Activated CD4-positive, alpha-beta T cell treated with anti-CD3 and anti-CD28 coated beads, Interleukin-2, amount 10 ng/mL, durations not matched to agents 7 days and 5 days (primary cell): ENCODE data around the gene KRTDAP. TPM values are rescaled to one million over a fixed set of nuclear protein-coding genes. Genes with fewer than 3 reads are reported as not detected.

ENCODE experiments used
- CTCF ChIA-PET: fragments of 350-600 bp; sonication (Branson Sonifier 250); formaldehyde crosslinking; loops from one replicate; lab custom pipeline; 2021; ENCODE audit warnings: antibody characterized with exemption; lab: Charles Lee
- POLR2A ChIA-PET: fragments of 350-600 bp; sonication (Branson Sonifier 250); formaldehyde crosslinking; loops from one replicate; lab custom pipeline; 2021; ENCODE audit warnings: antibody characterized with exemption; lab: Charles Lee
- DNase-seq: peaks from one replicate; pipeline ENCODE4 v3.0.0-alpha.2; 2020
- H3K27ac Mint-ChIP-seq: one replicate; pipeline ENCODE4 v1.8.0; 2021; ENCODE audit warnings: mild to moderate bottlenecking, moderate library complexity, mixed read lengths
- H3K27me3 Mint-ChIP-seq: one replicate; pipeline ENCODE4 v1.8.0; 2021; ENCODE audit warnings: mixed read lengths
- H3K36me3 Mint-ChIP-seq: one replicate; pipeline ENCODE4 v1.8.0; 2021; ENCODE audit warnings: low read depth, mixed read lengths
- H3K4me1 Mint-ChIP-seq: one replicate; pipeline ENCODE4 v1.8.0; 2021; ENCODE audit warnings: mixed read lengths
- H3K4me3 Mint-ChIP-seq: one replicate; pipeline ENCODE4 v1.8.0; 2021; ENCODE audit warnings: mild to moderate bottlenecking, moderate library complexity, mixed read lengths
- H3K9me3 Mint-ChIP-seq: one replicate; pipeline ENCODE4 v1.8.0; 2021; ENCODE audit warnings: mixed read lengths
- total RNA-seq, 2 experiments: library from RNA; stranded (reverse); gene quantifications; one replicate each; pipeline ENCODE4 v1.2.3, GENCODE V29; 2021

The KRTDAP gene
- total RNA-seq, 2 experiments from 2014 or later: not detected

DNA sequence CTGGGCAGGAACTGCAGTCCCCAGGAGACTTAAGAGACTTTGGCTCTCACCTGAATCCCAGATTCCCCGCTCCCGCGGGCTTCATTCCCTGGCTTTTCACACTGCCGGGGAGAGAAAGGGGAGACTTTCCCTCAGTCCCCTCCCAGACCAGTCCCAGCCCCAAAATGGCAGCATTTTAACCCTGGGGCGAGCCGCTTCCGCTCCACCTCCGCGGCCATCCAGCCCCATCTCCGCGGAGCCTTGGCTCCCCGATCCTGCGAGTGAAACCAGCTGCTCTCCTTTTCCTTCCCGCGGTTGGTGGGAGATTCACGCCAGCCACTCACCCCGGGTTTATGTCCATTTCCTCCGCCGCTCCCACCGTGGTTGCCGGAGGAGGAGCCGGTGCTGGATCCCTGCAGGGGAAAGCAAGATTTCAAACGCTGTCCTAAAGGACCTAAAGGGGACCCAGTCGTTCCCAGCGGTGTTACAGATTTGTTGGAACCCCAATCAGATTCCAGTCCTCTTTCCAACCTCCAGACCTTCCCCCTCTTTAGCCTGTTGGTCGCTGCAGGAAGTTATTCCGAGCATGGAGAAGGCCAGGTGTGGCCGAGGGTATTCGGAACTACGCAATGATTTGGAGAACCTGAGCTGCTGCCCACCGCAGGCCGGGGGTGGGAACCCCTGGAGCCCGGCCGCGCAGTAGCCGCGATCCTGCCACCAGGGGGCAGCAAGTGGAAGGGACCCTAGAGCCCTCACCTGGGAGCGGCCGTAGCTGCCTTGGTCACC is 19.8 kb upstream of the KRTDAP start:
- Mint-ChIP-seq H3K27me3 (peaks cover 55% of the 10 kb centered on the region), H3K4me3 (no peak overlapping the region), H3K4me1 (peaks cover 15% of the 10 kb centered on the region), H3K36me3 (no peaks in the 10 kb centered on the region), H3K27ac (no peak overlapping the region), H3K9me3 (no peaks in the 10 kb centered on the region)
- ChIA-PET POLR2A (no interaction called here), CTCF (interaction anchor here (0.7 to 1.5 kb wide), 15 partner anchors 8 to 178 kb away, joined by 3 to 7 read pairs (median 3); no protein-coding TSS in a partner anchor)
- DNase-seq: peak; percentile 69

GRCh38 chr19:35509018-35509652 is 18.9 kb upstream of the KRTDAP start:
- ChIA-PET POLR2A (no interaction called here), CTCF (interaction anchor here (0.8 to 1.9 kb wide), 8 partner anchors 8 to 157 kb away, joined by 3 to 8 read pairs (median 3); no protein-coding TSS in a partner anchor)
- H3K27ac Mint-ChIP-seq: no peak overlapping the region
- DNase-seq: peak; percentile 40
- peaks cover 54% of the 10 kb centered on the region for H3K27me3 Mint-ChIP-seq
- no peaks in the 10 kb centered on the region for H3K9me3 Mint-ChIP-seq
- H3K4me3 Mint-ChIP-seq: no peak overlapping the region
- H3K36me3 Mint-ChIP-seq: no peaks in the 10 kb centered on the region
- peaks cover 15% of the 10 kb centered on the region for H3K4me1 Mint-ChIP-seq

- no peak for DNase-seq
- Mint-ChIP-seq H3K4me3 (no peak overlapping the region), H3K27me3 (peaks cover 54% of the 10 kb centered on the region), H3K27ac (no peak overlapping the region), H3K9me3 (no peaks in the 10 kb centered on the region), H3K36me3 (no peaks in the 10 kb centered on the region), H3K4me1 (peaks cover 15% of the 10 kb centered on the region)
- CTCF ChIA-PET: interaction anchor here (0.9 to 1.9 kb wide), 3 partner anchors 9 to 14 kb away, joined by 3 to 8 read pairs (median 3); no protein-coding TSS in a partner anchor
- POLR2A ChIA-PET: no interaction called here
These were observed 17.9 kb upstream of the KRTDAP start for GRCh38 chr19:35508129-35508528.

- peaks cover 15% of the 10 kb centered on the region for H3K4me1 Mint-ChIP-seq
- peaks cover 54% of the 10 kb centered on the region for H3K27me3 Mint-ChIP-seq
- no peak overlapping the region for H3K27ac Mint-ChIP-seq
- H3K36me3 Mint-ChIP-seq: no peaks in the 10 kb centered on the region
- DNase-seq: no peak
- H3K9me3 Mint-ChIP-seq: no peaks in the 10 kb centered on the region
- CTCF ChIA-PET: interaction anchor here (0.9 to 1.9 kb wide), 2 partner anchors 12 to 14 kb away, joined by 3 to 8 read pairs; no protein-coding TSS in a partner anchor
- H3K4me3 Mint-ChIP-seq: no peak overlapping the region
- POLR2A ChIA-PET: no interaction called here
These were observed 17.3 kb upstream of the KRTDAP start for GRCh38 chr19:35507561-35507960.

GRCh38 chr19:35506011-35506410 is 15.7 kb upstream of the KRTDAP start:
- ChIA-PET CTCF (interaction anchor here (1.0 to 1.8 kb wide), 2 partner anchors 11 to 153 kb away, joined by 4 to 8 read pairs; no protein-coding TSS in a partner anchor), POLR2A (no interaction called here)
- Mint-ChIP-seq H3K27ac (no peak overlapping the region), H3K36me3 (no peaks in the 10 kb centered on the region), H3K4me3 (no peak overlapping the region), H3K4me1 (peaks cover 17% of the 10 kb centered on the region), H3K27me3 (peaks cover 48% of the 10 kb centered on the region), H3K9me3 (no peaks in the 10 kb centered on the region)
- no peak for DNase-seq

- Mint-ChIP-seq H3K27ac (no peak overlapping the region), H3K36me3 (no peaks in the 10 kb centered on the region), H3K4me1 (peaks cover 2% of the 10 kb centered on the region), H3K27me3 (peaks cover 18% of the 10 kb centered on the region), H3K9me3 (no peaks in the 10 kb centered on the region), H3K4me3 (no peak overlapping the region)
- CTCF ChIA-PET: interaction anchor here (1.4 kb wide), 1 partner anchor 16 kb away, joined by 3 read pairs; no protein-coding TSS in a partner anchor
- DNase-seq: no peak
- POLR2A ChIA-PET: no interaction called here
These were observed 12.5 kb upstream of the KRTDAP start for GRCh38 chr19:35502751-35503150.

DNA sequence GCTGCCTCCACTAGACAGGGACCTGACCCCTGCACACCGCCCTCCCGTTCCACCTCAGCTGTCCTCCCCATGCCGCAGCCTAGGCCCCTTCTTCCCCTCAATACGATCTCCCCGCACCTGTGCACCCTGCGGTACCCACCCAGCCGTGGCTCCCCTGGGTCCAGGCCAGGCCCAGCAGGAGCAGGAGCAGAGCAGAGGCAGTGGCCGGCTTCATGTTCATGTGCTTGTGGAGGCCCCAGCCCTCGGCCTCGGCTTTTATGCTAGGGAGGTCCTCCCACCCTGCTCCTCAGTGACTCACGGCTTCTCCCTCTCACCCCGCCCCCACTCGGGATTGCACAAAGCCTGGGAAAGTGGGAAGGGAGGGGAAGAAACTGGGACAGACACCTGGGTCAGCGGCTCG is 11.4 kb upstream of the KRTDAP start:
- DNase-seq: no peak
- H3K4me3 Mint-ChIP-seq: no peak overlapping the region
- H3K9me3 Mint-ChIP-seq: no peaks in the 10 kb centered on the region
- peaks cover 11% of the 10 kb centered on the region for H3K27me3 Mint-ChIP-seq
- H3K36me3 Mint-ChIP-seq: no peaks in the 10 kb centered on the region
- CTCF ChIA-PET: interaction anchor here (1.5 kb wide), 1 partner anchor 9 kb away, joined by 4 read pairs; no protein-coding TSS in a partner anchor
- no peak overlapping the region for H3K27ac Mint-ChIP-seq
- POLR2A ChIA-PET: no interaction called here
- peaks cover 2% of the 10 kb centered on the region for H3K4me1 Mint-ChIP-seq

GRCh38 chr19:35500611-35501010 is 10.3 kb upstream of the KRTDAP start:
- peaks cover 2% of the 10 kb centered on the region for H3K4me1 Mint-ChIP-seq
- peaks cover 10% of the 10 kb centered on the region for H3K27me3 Mint-ChIP-seq
- POLR2A ChIA-PET: no interaction called here
- no peak overlapping the region for H3K27ac Mint-ChIP-seq
- CTCF ChIA-PET: interaction anchor here (0.6 kb wide), 1 partner anchor 105 kb away, joined by 3 read pairs; no protein-coding TSS in a partner anchor
- no peak for DNase-seq
- H3K4me3 Mint-ChIP-seq: no peak overlapping the region
- H3K36me3 Mint-ChIP-seq: no peaks in the 10 kb centered on the region
- H3K9me3 Mint-ChIP-seq: no peaks in the 10 kb centered on the region

GRCh38 chr19:35498984-35499527 is 8.8 kb upstream of the KRTDAP start:
- CTCF ChIA-PET: no interaction called here
- DNase-seq: no peak
- peaks cover 10% of the 10 kb centered on the region for H3K4me1 Mint-ChIP-seq
- no peak overlapping the region for H3K4me3 Mint-ChIP-seq
- POLR2A ChIA-PET: no interaction called here
- no peaks in the 10 kb centered on the region for H3K36me3 Mint-ChIP-seq
- no peak overlapping the region for H3K27ac Mint-ChIP-seq
- peaks cover 5% of the 10 kb centered on the region for H3K27me3 Mint-ChIP-seq
- H3K9me3 Mint-ChIP-seq: no peaks in the 10 kb centered on the region

DNA sequence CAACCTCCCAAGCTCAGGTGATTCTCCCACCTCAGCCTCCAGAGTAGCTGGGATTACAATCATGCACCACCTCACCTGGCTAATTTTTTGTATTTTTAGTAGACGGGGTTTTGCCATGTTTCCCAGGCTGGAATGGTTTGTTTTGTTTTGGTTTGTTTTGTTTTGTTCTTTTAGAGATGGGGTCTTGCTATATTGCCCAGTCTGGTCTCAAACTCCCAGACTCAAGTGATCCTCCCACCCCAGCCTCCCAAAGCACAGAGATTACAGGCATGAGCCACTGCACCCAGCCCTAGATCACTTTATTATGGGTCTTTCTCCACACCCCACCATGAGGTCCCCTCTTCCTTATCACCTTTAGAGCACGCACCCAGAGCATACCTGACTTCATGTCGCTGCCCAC is 8.0 kb upstream of the KRTDAP start:
- Mint-ChIP-seq H3K4me1 (peaks cover 10% of the 10 kb centered on the region), H3K36me3 (no peaks in the 10 kb centered on the region), H3K9me3 (no peaks in the 10 kb centered on the region), H3K4me3 (no peak overlapping the region), H3K27ac (no peak overlapping the region), H3K27me3 (peaks cover 6% of the 10 kb centered on the region)
- no peak for DNase-seq
- POLR2A ChIA-PET: no interaction called here
- CTCF ChIA-PET: interaction anchor here (0.7 kb wide), 2 partner anchors 13 to 97 kb away, joined by 3 read pairs; no protein-coding TSS in a partner anchor

- Mint-ChIP-seq H3K9me3 (no peaks in the 10 kb centered on the region), H3K27ac (no peak overlapping the region), H3K27me3 (peaks cover 6% of the 10 kb centered on the region), H3K4me1 (peaks cover 10% of the 10 kb centered on the region), H3K4me3 (no peak overlapping the region), H3K36me3 (no peaks in the 10 kb centered on the region)
- DNase-seq: no peak
- POLR2A ChIA-PET: no interaction called here
- CTCF ChIA-PET: interaction anchor here (0.7 to 1.1 kb wide), 3 partner anchors 13 to 162 kb away, joined by 3 read pairs; no protein-coding TSS in a partner anchor
These were observed 7.1 kb upstream of the KRTDAP start for GRCh38 chr19:35497406-35497805.
